BLaER1 (cell line): ENCODE measurements around the gene CPSF4L.
A peak's percentile ranks its signal among the peaks of the same experiment; 100 is the strongest.

Experiments
- H3K27ac ChIP-seq: shearing (Covaris generic); formaldehyde crosslinking; 2 replicates; pipeline ENCODE4 v1.8.1; 2022
- H3K27me3 ChIP-seq: shearing (Covaris generic); formaldehyde crosslinking; 2 replicates; pipeline ENCODE4 v1.8.1; 2022
- H3K36me3 ChIP-seq: shearing (Covaris generic); formaldehyde crosslinking; 2 replicates; pipeline ENCODE4 v1.8.1; 2022
- H3K4me1 ChIP-seq: shearing (Covaris generic); formaldehyde crosslinking; 2 replicates; pipeline ENCODE4 v1.8.1; 2022
- H3K4me2 ChIP-seq: shearing (Covaris generic); formaldehyde crosslinking; 2 replicates; pipeline ENCODE4 v1.8.1; 2022
- H3K4me3 ChIP-seq: shearing (Covaris generic); formaldehyde crosslinking; 2 replicates; pipeline ENCODE4 v1.8.1; 2022
- H3K9ac ChIP-seq: shearing (Covaris generic); formaldehyde crosslinking; 2 replicates; pipeline ENCODE4 v1.8.1; 2022
- H3K9me3 ChIP-seq: shearing (Covaris generic); formaldehyde crosslinking; 2 replicates; pipeline ENCODE4 v1.8.1; 2022
- H4K20me1 ChIP-seq: shearing (Covaris generic); formaldehyde crosslinking; 2 replicates; pipeline ENCODE4 v1.8.1; 2022
- Cebpa-rat ChIP-seq: shearing (Covaris generic); IDR thresholded peaks from 2 replicates; pipeline ENCODE4 v1.8.1; 2022

Gene CPSF4L

GRCh38 chr17:73304438-73304837, 42.8 kb upstream of the CPSF4L start:
- Histone ChIP-seq H3K9ac (peak overlapping the region; percentile 71; the same call in 1 of the 2 replicates), H3K4me2 (peak overlapping the region; percentile 95), H4K20me1 (0 out of 2 replicates have a peak, but pooled peaks cover 4% of the 10 kb centered on the region), H3K9me3 (no peaks in the 10 kb centered on the region), H3K4me3 (peak overlapping the region; percentile 55; the same call in 1 of the 2 replicates), H3K36me3 (no peaks in the 10 kb centered on the region), H3K27ac (peak overlapping the region; percentile 80), H3K27me3 (no peaks in the 10 kb centered on the region), H3K4me1 (peaks cover 57% of the 10 kb centered on the region)
- no peak for TF ChIP-seq Cebpa-rat

- Histone ChIP-seq H3K36me3 (no peaks in the 10 kb centered on the region), H3K27me3 (no peaks in the 10 kb centered on the region), H3K4me2 (no peak overlapping the region), H4K20me1 (0 out of 2 replicates have a peak, but pooled peaks cover 10% of the 10 kb centered on the region), H3K4me3 (no peak overlapping the region), H3K27ac (no peak overlapping the region), H3K9ac (no peak overlapping the region), H3K9me3 (no peaks in the 10 kb centered on the region), H3K4me1 (peaks cover 63% of the 10 kb centered on the region)
- TF ChIP-seq Cebpa-rat, result no peak
Observed at GRCh38 chr17:73302189-73302588, 40.5 kb upstream of the CPSF4L start.

- no peak for TF ChIP-seq Cebpa-rat
- Histone ChIP-seq H3K9ac (no peak overlapping the region), H3K9me3 (no peaks in the 10 kb centered on the region), H3K27me3 (no peaks in the 10 kb centered on the region), H3K36me3 (no peaks in the 10 kb centered on the region), H3K4me1 (peaks cover 54% of the 10 kb centered on the region), H3K27ac (no peak overlapping the region), H3K4me2 (no peak overlapping the region), H3K4me3 (no peak overlapping the region), H4K20me1 (0 out of 2 replicates have a peak, but pooled peaks cover 10% of the 10 kb centered on the region)
Observed at GRCh38 chr17:73301369-73301768, 39.7 kb upstream of the CPSF4L start.

- no peak overlapping the region for H3K9ac ChIP-seq
- peaks cover 45% of the 10 kb centered on the region for H3K4me1 ChIP-seq
- no peak for TF ChIP-seq Cebpa-rat
- H4K20me1 ChIP-seq, result 0 out of 2 replicates have a peak, but pooled peaks cover 6% of the 10 kb centered on the region
- no peaks in the 10 kb centered on the region for H3K9me3 ChIP-seq
- H3K36me3 ChIP-seq, result no peaks in the 10 kb centered on the region
- no peaks in the 10 kb centered on the region for H3K27me3 ChIP-seq
- no peak overlapping the region for H3K4me2 ChIP-seq
- H3K4me3 ChIP-seq, result no peak overlapping the region
- H3K27ac ChIP-seq, result no peak overlapping the region
Observed at GRCh38 chr17:73300392-73300791, 38.7 kb upstream of the CPSF4L start.

GRCh38 chr17:73297934-73298861, 36.5 kb upstream of the CPSF4L start:
- Histone ChIP-seq H3K9me3 (no peaks in the 10 kb centered on the region), H3K4me1 (peaks cover 38% of the 10 kb centered on the region), H3K4me2 (peak overlapping the region; percentile 84), H4K20me1 (peaks cover 6% of the 10 kb centered on the region; the same call in 1 of the 2 replicates), H3K27me3 (no peaks in the 10 kb centered on the region), H3K9ac (peak overlapping the region; percentile 16; the same call in 1 of the 2 replicates), H3K36me3 (no peaks in the 10 kb centered on the region), H3K27ac (peak overlapping the region; percentile 52), H3K4me3 (peak overlapping the region; percentile 34; the same call in 1 of the 2 replicates)
- no peak for TF ChIP-seq Cebpa-rat

GRCh38 chr17:73293480-73293911, 31.8 kb upstream of the CPSF4L start:
- Histone ChIP-seq H3K9me3 (no peaks in the 10 kb centered on the region), H3K4me1 (peaks cover 66% of the 10 kb centered on the region), H3K36me3 (no peaks in the 10 kb centered on the region), H3K9ac (no peak overlapping the region), H4K20me1 (peaks cover 26% of the 10 kb centered on the region), H3K4me3 (no peak overlapping the region), H3K27me3 (no peaks in the 10 kb centered on the region), H3K27ac (peak overlapping the region; percentile 19; the same call in 1 of the 2 replicates), H3K4me2 (peak overlapping the region; percentile 91)
- peak; percentile 63; the same call in 1 of the 2 replicates for TF ChIP-seq Cebpa-rat

GRCh38 chr17:73293031-73293430, 31.4 kb upstream of the CPSF4L start:
- no peak for TF ChIP-seq Cebpa-rat
- Histone ChIP-seq H3K9me3 (no peaks in the 10 kb centered on the region), H3K9ac (no peak overlapping the region), H3K4me2 (peak overlapping the region; percentile 91), H3K4me1 (peaks cover 62% of the 10 kb centered on the region), H4K20me1 (peaks cover 24% of the 10 kb centered on the region), H3K27ac (peak overlapping the region; percentile 19; the same call in 1 of the 2 replicates), H3K36me3 (no peaks in the 10 kb centered on the region), H3K4me3 (no peak overlapping the region), H3K27me3 (no peaks in the 10 kb centered on the region)

GRCh38 chr17:73292031-73292531, 30.4 kb upstream of the CPSF4L start:
- H3K9ac ChIP-seq, result peak overlapping the region; percentile 62
- no peaks in the 10 kb centered on the region for H3K9me3 ChIP-seq
- peak overlapping the region; percentile 91 for H3K4me2 ChIP-seq
- peaks cover 55% of the 10 kb centered on the region for H3K4me1 ChIP-seq
- no peak for TF ChIP-seq Cebpa-rat
- H4K20me1 ChIP-seq, result peaks cover 33% of the 10 kb centered on the region
- peak overlapping the region; percentile 19; the same call in 1 of the 2 replicates for H3K4me3 ChIP-seq
- no peaks in the 10 kb centered on the region for H3K36me3 ChIP-seq
- peak overlapping the region; percentile 76 for H3K27ac ChIP-seq
- H3K27me3 ChIP-seq, result no peaks in the 10 kb centered on the region

GRCh38 chr17:73291260-73291801, 29.7 kb upstream of the CPSF4L start:
- TF ChIP-seq Cebpa-rat, result no peak
- Histone ChIP-seq H3K9me3 (no peaks in the 10 kb centered on the region), H4K20me1 (peaks cover 41% of the 10 kb centered on the region), H3K27me3 (no peaks in the 10 kb centered on the region), H3K4me3 (peak overlapping the region; percentile 19; the same call in 1 of the 2 replicates), H3K9ac (peak overlapping the region; percentile 62), H3K4me2 (peak overlapping the region; percentile 91), H3K27ac (peak overlapping the region; percentile 76), H3K36me3 (peaks cover 1% of the 10 kb centered on the region; the same call in 1 of the 2 replicates), H3K4me1 (peaks cover 55% of the 10 kb centered on the region)
